ENCODE measurements around the gene TNPO2.

- TF ChIP-seq CTCF (IDR thresholded peaks at IDR 0.05; ENCODE audit: low read depth, low read length) (no peak), EZH2phosphoT487 (IDR thresholded peaks at IDR 0.05; ENCODE audit: low read depth) (no peak)
Measured at GRCh38 chr19:12685831-12686230, 37.9 kb downstream of the TNPO2 start.

Measured in OCI-LY3 (cell line).